Transverse colon (tissue), 4 donors: ENCODE measurements around the gene KBTBD4. TPM values are rescaled to one million over a fixed set of nuclear protein-coding genes. Genes with fewer than 3 reads are reported as not detected.
A peak's percentile ranks its signal among the peaks of the same experiment; 100 is the strongest.

Source experiments
- DNase-seq: peaks from one replicate; pipeline ENCODE4 v3.0.0-alpha.2; 2019
- H3K27ac ChIP-seq, 4 donors: fragments of 200-600 bp; sonication (generic); 2 replicates each; pipeline ENCODE4 v1.5.1; 2016 to 2018; ENCODE audit warnings: inconsistent platforms in 4 of 4
- H3K27me3 ChIP-seq: fragments of 200-600 bp; sonication (generic); 2 replicates; pipeline ENCODE4 v1.5.1; 2017; ENCODE audit warnings: inconsistent platforms
- H3K36me3 ChIP-seq, 4 donors: fragments of 200-600 bp; sonication (generic); 2 replicates each; pipeline ENCODE4 v1.5.1; 2017 to 2019; ENCODE audit warnings: inconsistent platforms in 4 of 4
- H3K4me1 ChIP-seq, 4 donors: fragments of 200-600 bp; sonication (generic); 2 replicates each; pipeline ENCODE4 v1.5.1; 2017 to 2020; ENCODE audit warnings: inconsistent platforms in 4 of 4
- H3K4me3 ChIP-seq, 4 donors: fragments of 200-600 bp; sonication (generic); 1 replicate in 1 of 4; 2 replicates in 3 of 4; pipeline versions ENCODE4 v1.5.1 to v1.6.1; 2017 to 2019; ENCODE audit warnings: inconsistent platforms in 4 of 4
- H3K9me3 ChIP-seq, 2 donors: fragments of 200-600 bp; sonication (generic); 2 replicates each; pipeline ENCODE4 v1.5.1; 2017 to 2019; ENCODE audit warnings: inconsistent platforms in 2 of 2
- EP300 ChIP-seq: sonication (generic); formaldehyde crosslinking; IDR thresholded peaks from one replicate; pipeline ENCODE4 v1.6.1; 2017; ENCODE audit warnings: antibody characterized with exemption, low read depth
- POLR2A ChIP-seq: fragments of 450-650 bp; IDR thresholded peaks from one replicate; pipeline ENCODE4 v1.6.1; 2016; ENCODE audit warnings: antibody characterized with exemption, mild to moderate bottlenecking, moderate library complexity
- POLR2AphosphoS5 ChIP-seq, 3 donors: sonication (generic); formaldehyde crosslinking; IDR thresholded peaks; one replicate each; pipeline ENCODE4 v1.6.1; 2016; ENCODE audit warnings: antibody characterized with exemption in 3 of 3
- WGBS, 2 donors: methylation state at CpG; one replicate each; pipeline ENCODE4 v1.1.5; 2018; ENCODE audit warnings: low coverage in 1 of 2; 5-methylcytosine and 5-hydroxymethylcytosine counted together
- in situ Hi-C, 4 donors: fragments of 200-750 bp; cut with MboI; loops; one replicate each; pipeline versions ENCODE4 v1.15.0 to v1.15.1; 2017; ENCODE audit warnings: low sequenced_read_pairs in 3 of 4, low pct_ligation_motif_present in 1 of 4, low pct_unique_long_range_greater_than_20kb in 1 of 4
- intact Hi-C: fragments of 100-400 bp; cut with DNase I; formaldehyde crosslinking; loops from one replicate; pipeline ENCODE4 v1.15.1; 2023; ENCODE audit warnings: low total_unique reads
- total RNA-seq, 4 donors: library from RNA; depleted of rRNA; stranded (reverse); fragments of >200 nt; gene quantifications; one replicate each; pipeline ENCODE4 v1.1.0, GENCODE V29; 2016
- TF ChIP-seq, protein P1 (sequence below), 5 experiments: fragments of 200-600 bp in 3 of 5; fragments of 450-650 bp in 2 of 5; sonication (generic) in 3 of 5; IDR thresholded peaks; 1 replicate in 2 of 5; 2 replicates in 3 of 5; pipeline ENCODE4 v1.5.1; 2016 to 2017; ENCODE audit warnings: antibody characterized with exemption in 5 of 5, inconsistent platforms in 3 of 5, mild to moderate bottlenecking in 2 of 5, moderate library complexity in 1 of 5

KBTBD4 gene
- total RNA-seq, 4 donors from 2014 or later: 9.4 to 20.3 (median 16.5) TPM

DNA sequence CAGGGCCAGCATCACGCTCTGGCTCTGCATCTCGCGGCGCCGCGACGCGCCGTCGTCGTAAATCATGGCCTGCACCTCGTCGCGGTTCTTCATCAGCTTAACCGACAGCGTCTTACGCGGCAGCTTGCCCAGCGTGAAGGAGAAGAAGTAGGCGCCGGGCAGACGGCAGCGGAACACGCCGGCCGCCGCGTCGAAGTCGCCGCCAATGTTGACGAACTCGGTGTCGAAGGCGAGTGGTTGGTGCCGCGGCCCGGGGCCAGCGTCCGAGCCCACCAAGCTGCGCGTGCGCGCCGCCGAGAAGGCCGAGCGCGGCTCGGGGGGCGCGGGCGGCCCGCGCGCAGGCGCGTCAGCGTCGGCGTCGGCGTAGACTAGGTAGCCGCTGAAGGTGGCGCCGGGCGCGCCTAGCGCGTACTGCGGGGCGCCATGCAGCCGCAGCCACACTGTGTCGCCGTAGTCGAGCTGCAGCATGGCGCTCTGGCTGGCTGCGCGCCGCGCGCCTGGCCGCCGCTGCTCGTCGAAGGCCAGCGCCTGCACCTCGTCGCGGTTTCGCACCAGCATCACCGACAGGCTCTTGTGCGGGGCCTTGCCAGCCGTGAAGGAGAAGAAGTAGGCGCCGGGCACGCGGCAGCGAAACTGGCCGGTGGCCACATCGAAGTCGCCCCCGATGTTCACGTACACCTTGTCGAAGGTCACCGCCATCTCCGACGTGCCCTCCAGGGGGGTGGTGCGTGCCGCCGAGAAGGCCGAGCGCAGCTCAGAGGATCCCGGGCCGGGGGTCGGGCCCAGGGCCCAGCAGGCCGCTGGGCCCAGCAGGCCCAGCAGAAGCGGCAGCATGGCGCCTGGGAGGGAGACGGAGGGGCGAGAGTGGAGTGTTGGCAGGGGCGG is 11.4 kb upstream of the KBTBD4 start:
- Histone ChIP-seq H3K27me3 (peaks cover 57% of the 10 kb centered on the region), H3K36me3 (no peaks in the 10 kb centered on the region), H3K4me3 (peak overlapping the region; percentile 10 to 46 (median 24)), H3K9me3 (no peaks in the 10 kb centered on the region), H3K4me1 (peaks cover 0 to 20% (median 8%) of the 10 kb centered on the region in 4 donors), H3K27ac (peak overlapping the region; percentile 8 to 77 (median 28))
- DNase-seq: no peak
- in situ Hi-C loops (no loop called here), intact Hi-C loops (no loop called here)
- TF ChIP-seq POLR2A (no peak), POLR2AphosphoS5 (IDR thresholded peaks at IDR 0.05) (no peak), EP300 (no peak)
- TF ChIP-seq, protein P1, sequence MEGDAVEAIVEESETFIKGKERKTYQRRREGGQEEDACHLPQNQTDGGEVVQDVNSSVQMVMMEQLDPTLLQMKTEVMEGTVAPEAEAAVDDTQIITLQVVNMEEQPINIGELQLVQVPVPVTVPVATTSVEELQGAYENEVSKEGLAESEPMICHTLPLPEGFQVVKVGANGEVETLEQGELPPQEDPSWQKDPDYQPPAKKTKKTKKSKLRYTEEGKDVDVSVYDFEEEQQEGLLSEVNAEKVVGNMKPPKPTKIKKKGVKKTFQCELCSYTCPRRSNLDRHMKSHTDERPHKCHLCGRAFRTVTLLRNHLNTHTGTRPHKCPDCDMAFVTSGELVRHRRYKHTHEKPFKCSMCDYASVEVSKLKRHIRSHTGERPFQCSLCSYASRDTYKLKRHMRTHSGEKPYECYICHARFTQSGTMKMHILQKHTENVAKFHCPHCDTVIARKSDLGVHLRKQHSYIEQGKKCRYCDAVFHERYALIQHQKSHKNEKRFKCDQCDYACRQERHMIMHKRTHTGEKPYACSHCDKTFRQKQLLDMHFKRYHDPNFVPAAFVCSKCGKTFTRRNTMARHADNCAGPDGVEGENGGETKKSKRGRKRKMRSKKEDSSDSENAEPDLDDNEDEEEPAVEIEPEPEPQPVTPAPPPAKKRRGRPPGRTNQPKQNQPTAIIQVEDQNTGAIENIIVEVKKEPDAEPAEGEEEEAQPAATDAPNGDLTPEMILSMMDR (IDR thresholded peaks at IDR 0.05): no peak
- WGBS, 2 donors: 65 to 86% methylated on average over 40 to 122 of the region's 122 CpGs

DNA sequence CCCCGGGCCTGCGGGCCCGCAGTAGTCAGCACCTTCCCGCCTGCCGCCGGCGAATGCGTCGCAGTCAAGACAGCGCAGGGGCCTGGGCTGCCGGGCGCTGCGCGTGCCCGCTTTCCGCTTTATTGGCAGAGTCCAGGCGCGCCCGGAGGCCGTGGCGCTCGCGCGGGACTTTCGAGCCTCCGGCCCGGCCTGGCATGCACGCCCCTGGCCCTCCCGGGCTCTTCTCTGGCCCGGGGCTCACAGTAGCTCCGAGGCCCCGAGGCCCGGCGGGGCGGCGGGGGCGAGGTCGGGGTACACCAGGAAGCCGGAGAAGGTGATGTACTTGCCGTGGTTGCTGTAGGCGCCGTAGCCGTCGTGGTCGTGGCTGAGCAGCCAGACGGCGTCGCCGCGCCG is 10.8 kb upstream of the KBTBD4 start:
- peak; percentile 18 for DNase-seq
- Histone ChIP-seq H3K4me1 (peaks cover 0 to 20% (median 8%) of the 10 kb centered on the region in 4 donors), H3K9me3 (no peaks in the 10 kb centered on the region), H3K36me3 (peaks cover 0 to 6% (median 0%) of the 10 kb centered on the region in 4 donors), H3K27ac (peak overlapping the region; percentile 8 to 77 (median 28)), H3K4me3 (peak overlapping the region; percentile 10 to 46 (median 24)), H3K27me3 (peaks cover 50% of the 10 kb centered on the region)
- TF ChIP-seq POLR2A: no peak
- TF ChIP-seq, protein P1 (IDR thresholded peaks at IDR 0.05): no peak
- no peak for TF ChIP-seq POLR2AphosphoS5 (IDR thresholded peaks at IDR 0.05)
- TF ChIP-seq EP300: no peak
- in situ Hi-C loops (no loop called here), intact Hi-C loops (no loop called here)
- 52% methylated on average over 40 of the region's 51 CpGs; no CpG with 5 or more reads in 1 of the 2 donors for WGBS, 2 donors

DNA sequence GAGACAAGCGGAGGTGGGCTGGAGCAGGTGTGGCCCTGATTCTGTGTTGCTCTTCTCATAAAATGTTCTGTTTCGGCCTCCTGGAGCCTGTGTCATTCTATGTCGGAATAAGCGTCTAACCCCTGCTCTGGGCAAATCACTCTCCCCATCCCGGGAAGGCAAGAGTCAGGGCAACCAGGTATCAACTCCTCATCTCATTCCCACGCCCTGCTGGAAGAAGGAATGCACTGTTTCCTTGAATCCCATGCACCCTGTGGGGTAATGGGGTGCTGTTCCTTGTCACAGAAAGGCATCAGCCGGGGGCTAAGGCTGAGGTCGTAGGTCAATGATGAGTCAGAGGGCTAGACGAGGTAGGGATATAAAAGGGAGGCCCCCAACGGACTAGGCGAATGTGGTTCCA is 10.3 kb upstream of the KBTBD4 start:
- intact Hi-C loops (no loop called here), in situ Hi-C loops (no loop called here)
- WGBS, 2 donors: 72 to 87% methylated on average over 5 to 11 of the region's 11 CpGs
- peak overlapping the region in 2 of 4 donors; percentile 24 to 46 for H3K4me3 ChIP-seq
- peaks cover 0 to 17% (median 5%) of the 10 kb centered on the region in 4 donors for H3K4me1 ChIP-seq
- H3K27ac ChIP-seq: peak overlapping the region in 1 of 4 donors; percentile 77
- DNase-seq: no peak
- no peak for TF ChIP-seq POLR2A
- TF ChIP-seq, protein P1 (IDR thresholded peaks at IDR 0.05): no peak
- no peak for TF ChIP-seq POLR2AphosphoS5 (IDR thresholded peaks at IDR 0.05)
- no peak for TF ChIP-seq EP300
- no peaks in the 10 kb centered on the region for H3K9me3 ChIP-seq
- peaks cover 0 to 10% (median 2%) of the 10 kb centered on the region in 4 donors for H3K36me3 ChIP-seq
- H3K27me3 ChIP-seq: peaks cover 46% of the 10 kb centered on the region

DNA sequence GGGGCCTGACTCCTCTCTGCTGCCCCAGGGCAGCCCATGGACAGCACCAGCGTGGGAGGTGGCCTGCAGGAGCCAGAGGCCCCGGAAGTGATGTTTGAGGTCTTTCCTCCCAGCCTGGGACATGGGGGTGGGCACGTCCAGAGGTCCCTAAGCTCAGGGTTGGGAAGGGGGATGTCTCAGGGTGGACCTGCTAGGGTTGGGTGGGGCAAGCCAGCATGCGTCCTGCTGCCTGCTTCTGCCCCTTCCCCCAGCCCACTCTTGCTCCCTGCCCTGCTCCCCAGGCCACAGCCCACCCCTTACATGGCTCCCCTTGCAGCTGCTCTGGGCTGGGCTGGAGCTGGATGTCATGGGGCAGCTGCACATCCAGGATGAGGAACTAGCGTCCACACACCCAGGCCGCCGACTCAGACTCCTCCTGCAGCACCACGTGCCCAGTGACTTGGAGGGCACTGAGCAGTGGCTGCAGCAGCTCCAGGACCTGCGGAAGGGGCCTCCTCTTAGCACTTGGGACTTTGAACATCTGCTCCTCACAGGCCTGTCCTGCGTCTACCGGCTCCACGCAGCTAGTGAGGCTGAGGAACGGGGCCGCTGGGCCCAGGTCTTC is 9.1 kb upstream of the KBTBD4 start:
- Histone ChIP-seq H3K27me3 (peaks cover 33% of the 10 kb centered on the region), H3K27ac (no peak overlapping the region), H3K4me1 (peaks cover 0 to 9% (median 0%) of the 10 kb centered on the region in 4 donors), H3K36me3 (peaks cover 0 to 21% (median 9%) of the 10 kb centered on the region in 4 donors), H3K9me3 (no peaks in the 10 kb centered on the region), H3K4me3 (no peak overlapping the region)
- WGBS, 2 donors: 80% methylated on average over 8 of the region's 14 CpGs; no CpG with 5 or more reads in 1 of the 2 donors
- DNase-seq: peak; percentile 41
- in situ Hi-C loops (no loop called here), intact Hi-C loops (no loop called here)
- TF ChIP-seq, protein P1 (IDR thresholded peaks at IDR 0.05): no peak
- no peak for TF ChIP-seq POLR2AphosphoS5 (IDR thresholded peaks at IDR 0.05)
- TF ChIP-seq EP300: no peak
- no peak for TF ChIP-seq POLR2A
